NCI-H2171 (cell line): ENCODE measurements around the gene SH2D6.
A peak's percentile ranks its signal among the peaks of the same experiment; 100 is the strongest.

Experiments used
- DNase-seq: peaks from one replicate; lab custom pipeline; 2025; lab: John Stamatoyannopoulos, UW

The SH2D6 gene

GRCh38 chr2:85439986-85440385, 21.5 kb downstream of the SH2D6 start:
- no peak for DNase-seq

- no peak for DNase-seq
Observed at GRCh38 chr2:85440729-85441128, 22.2 kb downstream of the SH2D6 start.

- no peak for DNase-seq
Observed at GRCh38 chr2:85441864-85442263, 23.4 kb downstream of the SH2D6 start.

- no peak for DNase-seq
Observed at GRCh38 chr2:85444629-85445172, 26.2 kb downstream of the SH2D6 start.

GRCh38 chr2:85445316-85446295, 27.1 kb downstream of the SH2D6 start:
- peak; percentile 28 for DNase-seq

- peak; percentile 13 for DNase-seq
Observed at GRCh38 chr2:85446296-85447221, 28.0 kb downstream of the SH2D6 start.

- DNase-seq, result no peak
Observed at GRCh38 chr2:85447222-85447585, 28.7 kb downstream of the SH2D6 start.

GRCh38 chr2:85448461-85449213, 30.1 kb downstream of the SH2D6 start:
- DNase-seq, result no peak

- no peak for DNase-seq
Observed at GRCh38 chr2:85449214-85449588, 30.7 kb downstream of the SH2D6 start.

- DNase-seq, result no peak
Observed at GRCh38 chr2:85452237-85452636, 33.7 kb downstream of the SH2D6 start.

- no peak for DNase-seq
Observed at GRCh38 chr2:85453571-85453970, 35.1 kb downstream of the SH2D6 start.

- DNase-seq, result no peak
Observed at GRCh38 chr2:85455552-85456090, 37.1 kb downstream of the SH2D6 start.

GRCh38 chr2:85457043-85457442, 38.5 kb downstream of the SH2D6 start:
- no peak for DNase-seq

- DNase-seq, result no peak
Observed at GRCh38 chr2:85457877-85458316, 39.4 kb downstream of the SH2D6 start.

GRCh38 chr2:85458601-85459563, 40.4 kb downstream of the SH2D6 start:
- no peak for DNase-seq

GRCh38 chr2:85459771-85460170, 41.3 kb downstream of the SH2D6 start:
- no peak for DNase-seq

GRCh38 chr2:85462322-85462721, 43.8 kb downstream of the SH2D6 start:
- DNase-seq, result no peak

GRCh38 chr2:85468096-85468703, 49.7 kb downstream of the SH2D6 start:
- no peak for DNase-seq

GRCh38 chr2:85468704-85469349, 50.3 kb downstream of the SH2D6 start:
- DNase-seq, result no peak
